ENCODE data around the gene PPP6R2. TPM values are rescaled to one million over a fixed set of nuclear protein-coding genes. Genes with fewer than 3 reads are reported as not detected.

Gene PPP6R2
- total RNA-seq, 2 experiments from 2014 or later, result 62.3 to 64.5 TPM

DNA sequence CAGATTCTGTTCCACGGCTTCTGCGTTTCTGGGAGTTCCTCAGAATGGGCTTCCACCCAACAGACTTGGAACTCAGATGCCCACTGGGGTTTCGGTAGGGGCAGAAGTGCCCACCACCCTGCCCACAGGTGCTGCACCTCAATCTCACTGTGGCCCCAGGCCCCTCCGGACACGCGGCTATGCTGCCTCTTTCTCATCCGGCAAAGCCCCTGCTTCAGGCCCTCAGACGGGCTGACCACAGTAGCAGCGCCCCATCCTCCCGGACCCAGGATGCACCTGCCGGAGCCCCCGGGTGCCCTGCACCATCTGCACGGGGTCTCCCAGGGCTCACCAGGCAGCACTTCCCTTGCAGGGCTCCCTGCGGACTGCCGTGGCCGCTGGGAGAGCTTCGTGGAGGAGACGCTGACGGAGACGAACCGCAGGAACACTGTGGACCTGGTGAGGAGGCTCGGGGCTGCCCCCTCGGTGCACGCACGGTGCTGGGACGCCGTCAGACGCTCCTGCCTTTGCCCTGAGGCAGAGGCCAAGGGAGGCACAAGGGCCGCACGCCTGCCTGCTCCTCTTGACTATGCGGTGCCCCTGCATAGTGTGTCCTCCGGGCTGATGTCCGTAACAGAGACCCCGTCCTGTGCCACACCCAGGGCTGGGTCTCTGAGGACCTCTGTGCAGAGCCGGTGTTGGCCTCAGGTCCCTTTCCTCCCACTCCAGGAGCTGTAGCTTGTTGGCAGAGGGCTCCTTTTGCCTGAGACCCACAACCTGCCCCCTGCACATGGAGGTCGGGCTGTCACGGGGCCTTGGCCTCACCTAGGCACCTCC lies 93.1 kb downstream of the PPP6R2 start:
- Histone ChIP-seq H4K20me1 (ENCODE audit: insufficient read depth, low read length) (no peaks in the 10 kb centered on the region), H3K36me3 (ENCODE audit: insufficient read depth, low read length) (peaks cover 57% of the 10 kb centered on the region), H3K9me2 (ENCODE audit: insufficient read depth, low read length) (no peaks in the 10 kb centered on the region), H3K27ac (ENCODE audit: low read depth, low read length, poor library complexity, severe bottlenecking) (no peak overlapping the region), H3K4me3 (ENCODE audit: low read depth, low read length, poor library complexity, severe bottlenecking) (no peak overlapping the region), H3K4me1 (ENCODE audit: insufficient read depth, low read length, poor library complexity, severe bottlenecking) (no peaks in the 10 kb centered on the region), H3K4me2 (ENCODE audit: low read length) (no peak overlapping the region), H2AFZ (ENCODE audit: low read length) (no peak overlapping the region), H3K79me2 (ENCODE audit: insufficient read depth, low read depth, low read length) (no peaks in the 10 kb centered on the region), H3K9me3 (ENCODE audit: low read length) (no peaks in the 10 kb centered on the region)
- TF ChIP-seq EZH2phosphoT487 (IDR thresholded peaks at IDR 0.05; ENCODE audit: borderline replicate concordance, low read depth, low read length), result no peak
- TF ChIP-seq, protein P1, sequence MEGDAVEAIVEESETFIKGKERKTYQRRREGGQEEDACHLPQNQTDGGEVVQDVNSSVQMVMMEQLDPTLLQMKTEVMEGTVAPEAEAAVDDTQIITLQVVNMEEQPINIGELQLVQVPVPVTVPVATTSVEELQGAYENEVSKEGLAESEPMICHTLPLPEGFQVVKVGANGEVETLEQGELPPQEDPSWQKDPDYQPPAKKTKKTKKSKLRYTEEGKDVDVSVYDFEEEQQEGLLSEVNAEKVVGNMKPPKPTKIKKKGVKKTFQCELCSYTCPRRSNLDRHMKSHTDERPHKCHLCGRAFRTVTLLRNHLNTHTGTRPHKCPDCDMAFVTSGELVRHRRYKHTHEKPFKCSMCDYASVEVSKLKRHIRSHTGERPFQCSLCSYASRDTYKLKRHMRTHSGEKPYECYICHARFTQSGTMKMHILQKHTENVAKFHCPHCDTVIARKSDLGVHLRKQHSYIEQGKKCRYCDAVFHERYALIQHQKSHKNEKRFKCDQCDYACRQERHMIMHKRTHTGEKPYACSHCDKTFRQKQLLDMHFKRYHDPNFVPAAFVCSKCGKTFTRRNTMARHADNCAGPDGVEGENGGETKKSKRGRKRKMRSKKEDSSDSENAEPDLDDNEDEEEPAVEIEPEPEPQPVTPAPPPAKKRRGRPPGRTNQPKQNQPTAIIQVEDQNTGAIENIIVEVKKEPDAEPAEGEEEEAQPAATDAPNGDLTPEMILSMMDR (conservative IDR thresholded peaks at IDR 0.05; ENCODE audit: low read length), result no peak
- ChIA-PET CTCF (ENCODE audit: unreplicated experiment) (no interaction called here), POLR2A (interaction anchor here (0.6 kb wide), 1 partner anchor 12 kb away, joined by 5 read pairs; no protein-coding TSS in a partner anchor)
- intact Hi-C loops (cut with micrococcal nuclease; ENCODE audit: unreplicated experiment), result no loop called here
- DNase-seq (ENCODE audit: low spot score), result no peak
- BruUV-seq (replicated peaks), result no TSS peak

DNA sequence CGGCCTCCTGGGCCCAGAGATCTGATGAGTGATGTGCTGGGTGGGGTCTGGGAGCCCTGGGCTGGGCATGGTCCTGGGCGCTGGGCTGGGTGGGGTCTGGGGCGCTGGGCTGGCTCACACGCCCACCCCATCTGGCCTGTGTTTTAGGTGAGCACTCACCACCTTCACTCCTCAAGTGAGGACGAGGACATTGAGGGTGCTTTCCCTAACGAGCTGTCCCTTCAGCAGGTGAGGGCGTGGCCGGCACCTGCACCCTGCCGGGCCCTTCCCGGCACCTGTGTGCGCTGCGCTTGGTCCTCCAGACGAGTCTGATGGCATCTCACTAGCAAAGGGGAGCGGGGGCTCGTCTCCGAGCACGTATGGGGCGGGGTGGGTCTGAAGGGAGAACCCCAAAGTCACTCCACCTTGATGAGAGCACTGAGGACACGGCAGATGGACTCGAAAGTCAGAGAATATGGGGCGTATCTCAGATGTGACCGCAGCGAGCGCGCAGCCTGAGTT lies 93.8 kb downstream of the PPP6R2 start:
- no peaks in the 10 kb centered on the region for H3K4me1 ChIP-seq (ENCODE audit: insufficient read depth, low read length, poor library complexity, severe bottlenecking)
- ChIA-PET POLR2A (no interaction called here), CTCF (ENCODE audit: unreplicated experiment) (no interaction called here)
- no peaks in the 10 kb centered on the region for H3K9me3 ChIP-seq (ENCODE audit: low read length)
- no peak overlapping the region for H3K4me3 ChIP-seq (ENCODE audit: low read depth, low read length, poor library complexity, severe bottlenecking)
- H3K36me3 ChIP-seq (ENCODE audit: insufficient read depth, low read length), result peaks cover 57% of the 10 kb centered on the region
- H3K79me2 ChIP-seq (ENCODE audit: insufficient read depth, low read depth, low read length), result no peaks in the 10 kb centered on the region
- no peak for DNase-seq (ENCODE audit: low spot score)
- intact Hi-C loops (cut with micrococcal nuclease; ENCODE audit: unreplicated experiment), result no loop called here
- no peak for TF ChIP-seq EZH2phosphoT487 (IDR thresholded peaks at IDR 0.05; ENCODE audit: borderline replicate concordance, low read depth, low read length)
- TF ChIP-seq, protein P1 (conservative IDR thresholded peaks at IDR 0.05; ENCODE audit: low read length), result no peak
- H3K4me2 ChIP-seq (ENCODE audit: low read length), result no peak overlapping the region
- no TSS peak for BruUV-seq (replicated peaks)
- H2AFZ ChIP-seq (ENCODE audit: low read length), result no peak overlapping the region
- no peaks in the 10 kb centered on the region for H3K9me2 ChIP-seq (ENCODE audit: insufficient read depth, low read length)
- H3K27ac ChIP-seq (ENCODE audit: low read depth, low read length, poor library complexity, severe bottlenecking), result no peak overlapping the region
- no peaks in the 10 kb centered on the region for H4K20me1 ChIP-seq (ENCODE audit: insufficient read depth, low read length)
